Measurements from ENCODE around the gene CACYBP. TPM values are rescaled to one million over a fixed set of nuclear protein-coding genes. Genes with fewer than 3 reads are reported as not detected.

The CACYBP gene
- total RNA-seq, 1 donor from 2014 or later: 248 TPM

Other genes with a start within 250 kb of the CACYBP start
- gene MRPS14, start 23.5 kb downstream of the CACYBP start, total RNA-seq: 30.3 and 38.4 TPM in 2 replicates
- not detected in 2 replicates for gene TNN, start 67.9 kb downstream of the CACYBP start, total RNA-seq
- 12.4 and 34.5 TPM in 2 replicates for gene KIAA0040, start 192.8 kb downstream of the CACYBP start, total RNA-seq